Skeletal muscle satellite cell (primary cell): ENCODE measurements around the gene SLC35F3.

Experiments
- H3K27me3 ChIP-seq: 2 replicates; pipeline ENCODE4 v1.7.0; 2013; ENCODE audit warnings: low read length; ENCODE audit not compliant: control insufficient read depth, insufficient read depth
- H3K36me3 ChIP-seq: 2 replicates; pipeline ENCODE4 v1.7.0; 2013; ENCODE audit warnings: mild to moderate bottlenecking, control low read depth, low read length; ENCODE audit not compliant: insufficient read depth
- H3K4me1 ChIP-seq: 2 replicates; pipeline ENCODE4 v1.7.0; 2013; ENCODE audit warnings: low read length; ENCODE audit not compliant: control insufficient read depth, insufficient read depth
- H3K4me2 ChIP-seq: 2 replicates; pipeline ENCODE4 v1.7.0; 2013; ENCODE audit warnings: mild to moderate bottlenecking, low read length
- H3K4me3 ChIP-seq: 2 replicates; pipeline ENCODE4 v1.7.0; 2013; ENCODE audit warnings: low read length
- H3K9ac ChIP-seq: 2 replicates; pipeline ENCODE4 v1.7.0; 2013; ENCODE audit warnings: mild to moderate bottlenecking, low read depth, low read length, moderate library complexity
- H3K9me3 ChIP-seq: replicated peaks from 2 replicates; pipeline ENCODE4 v1.7.0; 2013; ENCODE audit warnings: mild to moderate bottlenecking, control low read depth, low read length

SLC35F3 gene

GRCh38 chr1:234218078-234218477, 313.6 kb downstream of the SLC35F3 start:
- Histone ChIP-seq H3K4me3 (no peak overlapping the region), H3K27me3 (peaks cover 40% of the 10 kb centered on the region), H3K9me3 (no peaks in the 10 kb centered on the region), H3K36me3 (no peaks in the 10 kb centered on the region), H3K9ac (no peak overlapping the region), H3K4me1 (no peaks in the 10 kb centered on the region), H3K4me2 (no peak overlapping the region)

GRCh38 chr1:234219711-234220110, 315.2 kb downstream of the SLC35F3 start:
- peaks cover 27% of the 10 kb centered on the region for H3K27me3 ChIP-seq

DNA sequence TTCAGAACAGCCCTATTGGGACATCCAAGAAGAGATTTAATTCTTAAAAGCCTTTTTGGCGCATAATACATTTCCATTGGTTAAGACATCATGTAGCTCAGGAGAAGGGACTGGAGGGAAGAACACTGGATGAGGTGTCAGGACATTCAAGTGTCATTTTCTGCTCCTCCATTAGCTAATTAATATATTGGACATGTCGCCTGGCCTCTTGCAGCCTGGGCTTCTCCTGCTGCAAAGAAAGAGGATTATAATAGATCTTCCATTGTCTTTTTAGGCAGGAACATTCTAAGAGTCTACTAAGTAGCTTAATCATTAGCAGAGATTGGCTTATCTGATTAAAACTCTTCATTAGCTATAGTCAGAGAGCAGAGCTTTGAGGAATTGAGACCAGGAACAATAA, 317.1 kb downstream of the SLC35F3 start:
- Histone ChIP-seq H3K4me2 (no peak overlapping the region), H3K27me3 (peaks cover 9% of the 10 kb centered on the region), H3K9ac (no peak overlapping the region), H3K9me3 (no peaks in the 10 kb centered on the region), H3K4me3 (no peak overlapping the region), H3K4me1 (no peaks in the 10 kb centered on the region), H3K36me3 (no peaks in the 10 kb centered on the region)

More at GRCh38 chr1:234219711-234220110, 315.2 kb downstream of the SLC35F3 start:
- H3K9me3 ChIP-seq: no peaks in the 10 kb centered on the region
- no peak overlapping the region for H3K4me2 ChIP-seq
- H3K36me3 ChIP-seq: no peaks in the 10 kb centered on the region
- H3K4me3 ChIP-seq: no peak overlapping the region
- H3K9ac ChIP-seq: no peak overlapping the region
- H3K4me1 ChIP-seq: no peaks in the 10 kb centered on the region

DNA sequence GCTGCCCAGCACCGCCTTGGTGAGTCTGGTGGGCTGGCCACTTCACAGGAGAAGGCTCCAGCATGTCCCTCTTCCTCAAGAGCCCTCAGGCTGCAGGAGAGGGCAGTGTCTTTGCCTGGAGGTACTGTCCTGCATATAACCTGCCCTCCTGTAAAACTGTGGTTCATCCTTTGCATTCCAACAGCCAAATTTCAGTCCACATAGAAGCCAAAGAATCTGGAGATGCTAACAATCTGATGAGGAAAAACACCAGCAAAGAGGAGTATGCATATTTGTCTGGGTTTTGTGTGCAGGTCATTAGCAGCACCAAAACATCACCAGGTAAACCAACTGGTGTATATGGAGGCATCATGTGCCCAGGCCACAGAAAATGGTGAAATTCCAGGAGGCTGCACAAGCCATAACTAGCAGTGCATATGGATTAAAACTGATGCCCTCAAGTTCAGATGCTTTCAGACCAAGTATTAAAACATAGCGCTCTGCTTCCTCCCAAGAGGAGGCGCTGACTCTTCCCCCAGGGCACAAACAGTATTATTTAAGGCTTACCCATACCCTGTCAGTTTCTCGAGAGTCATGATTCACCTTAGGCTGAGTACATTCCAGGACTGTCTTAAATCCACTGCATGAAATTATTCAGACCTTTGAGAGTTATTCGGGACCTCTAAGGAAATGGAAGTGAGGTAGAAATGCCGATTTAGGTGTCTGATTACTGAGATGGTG, 318.2 kb downstream of the SLC35F3 start:
- Histone ChIP-seq H3K4me3 (no peak overlapping the region), H3K4me1 (no peaks in the 10 kb centered on the region), H3K36me3 (no peaks in the 10 kb centered on the region), H3K9ac (no peak overlapping the region), H3K4me2 (no peak overlapping the region), H3K27me3 (peaks cover 2% of the 10 kb centered on the region), H3K9me3 (no peaks in the 10 kb centered on the region)

- no peaks in the 10 kb centered on the region for H3K4me1 ChIP-seq
- no peak overlapping the region for H3K4me3 ChIP-seq
- no peak overlapping the region for H3K4me2 ChIP-seq
- H3K9ac ChIP-seq: no peak overlapping the region
- peaks cover 6% of the 10 kb centered on the region for H3K27me3 ChIP-seq
- H3K36me3 ChIP-seq: no peaks in the 10 kb centered on the region
- H3K9me3 ChIP-seq: no peaks in the 10 kb centered on the region
These were observed 321.8 kb downstream of the SLC35F3 start for GRCh38 chr1:234226113-234226818.

GRCh38 chr1:234226819-234227165, 322.3 kb downstream of the SLC35F3 start:
- no peak overlapping the region for H3K9ac ChIP-seq
- peaks cover 6% of the 10 kb centered on the region for H3K27me3 ChIP-seq
- H3K4me1 ChIP-seq: no peaks in the 10 kb centered on the region
- no peak overlapping the region for H3K4me2 ChIP-seq
- H3K9me3 ChIP-seq: no peaks in the 10 kb centered on the region
- H3K36me3 ChIP-seq: no peaks in the 10 kb centered on the region
- no peak overlapping the region for H3K4me3 ChIP-seq

DNA sequence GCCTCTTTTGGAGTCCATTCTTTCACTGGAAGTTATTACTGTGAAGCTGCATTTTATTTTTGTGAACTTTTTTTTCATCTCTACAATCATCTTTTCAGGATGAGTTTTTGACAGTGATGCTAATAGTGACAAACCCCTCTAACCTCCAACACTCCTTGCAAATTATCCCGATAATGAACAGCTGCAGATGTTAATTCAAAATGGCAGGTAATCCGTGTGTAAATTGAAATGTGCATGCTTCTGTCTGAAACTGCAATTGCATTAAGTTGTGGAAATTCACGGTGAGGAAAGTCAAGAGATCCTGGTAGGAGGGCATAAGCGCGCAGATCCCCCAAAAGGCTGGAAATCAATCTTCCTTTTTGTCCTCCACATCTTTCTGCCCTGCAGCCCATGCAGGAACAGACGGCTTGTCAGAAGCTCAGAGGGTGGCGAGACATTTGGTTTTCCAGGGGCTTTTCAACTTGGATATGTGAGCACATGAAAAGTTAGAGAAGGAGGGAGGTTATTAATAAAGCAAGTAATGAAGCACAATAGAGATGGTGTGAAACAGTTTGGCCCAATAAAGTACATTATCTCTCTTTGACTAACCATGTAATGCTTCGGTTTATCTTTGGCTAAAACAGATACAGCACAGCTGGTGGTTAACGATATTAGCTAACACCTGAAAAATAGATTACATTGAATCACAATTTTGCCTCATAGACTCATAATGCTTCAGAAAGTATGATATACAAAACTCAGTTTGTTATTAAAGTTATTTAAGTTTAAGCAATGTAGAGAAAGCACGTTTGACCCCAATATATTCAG, 325.3 kb downstream of the SLC35F3 start:
- Histone ChIP-seq H3K36me3 (no peaks in the 10 kb centered on the region), H3K27me3 (peaks cover 6% of the 10 kb centered on the region), H3K4me2 (no peak overlapping the region), H3K4me1 (no peaks in the 10 kb centered on the region), H3K9me3 (no peaks in the 10 kb centered on the region), H3K4me3 (no peak overlapping the region), H3K9ac (no peak overlapping the region)

GRCh38 chr1:234230414-234230862, 326.0 kb downstream of the SLC35F3 start:
- H3K36me3 ChIP-seq: no peaks in the 10 kb centered on the region
- no peak overlapping the region for H3K4me2 ChIP-seq
- no peak overlapping the region for H3K9ac ChIP-seq
- H3K27me3 ChIP-seq: peaks cover 6% of the 10 kb centered on the region
- no peak overlapping the region for H3K4me3 ChIP-seq
- no peaks in the 10 kb centered on the region for H3K9me3 ChIP-seq
- H3K4me1 ChIP-seq: no peaks in the 10 kb centered on the region

DNA sequence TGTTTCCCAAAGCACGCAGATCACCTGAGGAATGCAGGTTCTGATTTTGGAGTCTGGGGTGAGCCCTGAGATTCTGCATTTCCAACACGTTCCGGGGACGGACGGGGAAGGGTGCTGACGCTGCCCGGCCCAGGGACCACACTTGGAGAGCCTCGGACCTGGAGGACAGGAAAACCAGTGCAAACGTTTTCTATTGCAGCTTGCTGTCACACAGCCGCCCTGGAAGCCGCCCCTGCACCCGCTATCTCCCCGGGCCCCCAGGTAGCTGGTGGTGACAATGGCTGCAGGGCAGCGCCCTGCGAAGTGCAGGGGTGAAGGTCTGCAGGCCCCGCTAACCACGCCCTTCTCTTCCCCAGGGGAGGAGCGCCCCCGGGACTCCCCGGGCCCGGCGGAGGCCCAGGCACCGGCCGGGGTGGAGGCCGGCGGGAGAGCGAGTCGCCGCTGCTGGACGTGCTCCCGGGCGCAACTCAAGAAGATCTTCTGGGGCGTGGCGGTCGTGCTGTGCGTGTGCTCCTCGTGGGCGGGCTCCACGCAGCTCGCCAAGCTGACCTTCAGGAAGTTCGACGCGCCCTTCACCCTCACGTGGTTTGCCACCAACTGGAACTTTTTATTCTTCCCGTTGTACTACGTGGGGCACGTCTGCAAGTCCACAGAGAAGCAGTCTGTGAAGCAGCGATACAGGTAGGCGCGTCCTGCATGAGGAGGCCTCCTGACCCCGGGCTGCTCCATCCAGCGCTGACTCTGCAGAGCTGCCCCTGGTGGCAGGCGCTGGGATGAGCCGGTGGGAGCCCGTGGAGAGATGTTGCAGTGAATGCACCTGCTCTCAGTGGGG, 326.8 kb downstream of the SLC35F3 start:
- Histone ChIP-seq H3K4me3 (no peak overlapping the region), H3K9ac (no peak overlapping the region)

DNA sequence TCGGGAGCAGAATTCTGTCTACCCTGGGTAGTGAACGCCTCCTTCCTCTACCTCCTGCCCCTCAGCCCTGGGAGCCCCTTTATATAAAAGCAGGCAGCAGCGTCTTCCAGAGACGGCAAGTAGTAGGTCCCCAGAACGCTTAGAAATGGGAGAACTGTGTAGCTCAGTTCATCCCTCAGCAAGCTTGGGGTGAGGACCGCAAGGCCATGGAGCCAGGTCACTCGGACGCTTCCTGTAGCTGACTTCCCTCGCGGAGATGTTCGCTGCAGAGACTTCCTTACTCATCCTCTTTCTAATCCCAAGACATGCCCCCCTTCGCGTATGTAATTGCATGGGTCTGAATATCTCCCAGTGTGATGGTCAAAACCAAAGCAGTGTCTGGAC, 327.4 kb downstream of the SLC35F3 start:
- H3K9ac ChIP-seq: no peak overlapping the region

More for the DNA sequence above, 326.8 kb downstream of the SLC35F3 start:
- H3K9me3 ChIP-seq: no peaks in the 10 kb centered on the region
- H3K27me3 ChIP-seq: peaks cover 8% of the 10 kb centered on the region
- H3K4me1 ChIP-seq: no peaks in the 10 kb centered on the region
- no peak overlapping the region for H3K4me2 ChIP-seq
- H3K36me3 ChIP-seq: no peaks in the 10 kb centered on the region

GRCh38 chr1:234234199-234234598, 329.7 kb downstream of the SLC35F3 start:
- H3K4me2 ChIP-seq: no peak overlapping the region
- no peak overlapping the region for H3K4me3 ChIP-seq
- H3K36me3 ChIP-seq: no peaks in the 10 kb centered on the region
- H3K9me3 ChIP-seq: no peaks in the 10 kb centered on the region
- peaks cover 4% of the 10 kb centered on the region for H3K27me3 ChIP-seq
- no peak overlapping the region for H3K9ac ChIP-seq
- no peaks in the 10 kb centered on the region for H3K4me1 ChIP-seq

More for the DNA sequence above, 327.4 kb downstream of the SLC35F3 start:
- no peaks in the 10 kb centered on the region for H3K9me3 ChIP-seq
- no peaks in the 10 kb centered on the region for H3K4me1 ChIP-seq
- no peak overlapping the region for H3K4me3 ChIP-seq
- no peak overlapping the region for H3K4me2 ChIP-seq
- peaks cover 11% of the 10 kb centered on the region for H3K27me3 ChIP-seq
- H3K36me3 ChIP-seq: no peaks in the 10 kb centered on the region
